Smooth muscle cell (in vitro differentiated cells): ENCODE measurements around the gene MOB1B. TPM values are rescaled to one million over a fixed set of nuclear protein-coding genes. Genes with fewer than 3 reads are reported as not detected.

Source experiments
- DNase-seq: peaks from one replicate; lab custom pipeline; 2025; ENCODE audit not compliant: unreplicated experiment; lab: John Stamatoyannopoulos, UW
- H2AFZ ChIP-seq: fragments of 200-600 bp; sonication (generic); 2 replicates; pipeline ENCODE4 v1.6.0; 2016; ENCODE audit warnings: antibody characterized with exemption, low read depth, mild to moderate bottlenecking
- H3F3A ChIP-seq: fragments of 200-600 bp; sonication (generic); 2 replicates; pipeline ENCODE4 v1.6.0; 2017; ENCODE audit warnings: antibody characterized with exemption, low read depth
- H3K27ac ChIP-seq: fragments of 200-600 bp; sonication (generic); 2 replicates; pipeline ENCODE4 v1.5.1; 2016; ENCODE audit warnings: low read depth, mild to moderate bottlenecking
- H3K27me3 ChIP-seq: fragments of 200-600 bp; sonication (generic); 2 replicates; pipeline ENCODE4 v1.6.1; 2016; ENCODE audit warnings: low read depth, mild to moderate bottlenecking
- H3K36me3 ChIP-seq: fragments of 200-600 bp; sonication (generic); 2 replicates; pipeline ENCODE4 v1.5.1; 2016; ENCODE audit warnings: low read depth
- H3K4me1 ChIP-seq: fragments of 200-600 bp; sonication (generic); 2 replicates; pipeline ENCODE4 v1.5.1; 2016; ENCODE audit warnings: low read depth
- H3K4me2 ChIP-seq: fragments of 200-600 bp; sonication (generic); 2 replicates; pipeline ENCODE4 v1.6.0; 2016; ENCODE audit warnings: mild to moderate bottlenecking
- H3K4me3 ChIP-seq: fragments of 200-600 bp; sonication (generic); 2 replicates; pipeline ENCODE4 v1.5.1; 2016; ENCODE audit warnings: mild to moderate bottlenecking
- H3K79me2 ChIP-seq: fragments of 200-600 bp; sonication (generic); 2 replicates; pipeline ENCODE4 v1.6.0; 2016; ENCODE audit warnings: low read depth, mild to moderate bottlenecking
- H3K9ac ChIP-seq: fragments of 200-600 bp; sonication (generic); 2 replicates; pipeline ENCODE4 v1.6.0; 2016; ENCODE audit warnings: low read depth
- H3K9me3 ChIP-seq: fragments of 200-600 bp; sonication (generic); replicated peaks from 2 replicates; pipeline ENCODE4 v1.5.1; 2016; ENCODE audit warnings: low read depth
- H4K20me1 ChIP-seq: fragments of 200-600 bp; sonication (generic); 2 replicates; pipeline ENCODE4 v1.6.0; 2016; ENCODE audit warnings: low read depth
- WGBS: methylation state at CpG from one replicate; pipeline ENCODE4 v1.1.7; 2016; ENCODE audit warnings: low lambda C conversion rate; 5-methylcytosine and 5-hydroxymethylcytosine counted together
- polyA plus RNA-seq: library from polyadenylated mRNA; unstranded; fragments of >200 nt; fragmentation: Nextera tagmentation; extraction: Ambion mirVana; gene quantifications from 2 replicates; pipeline ENCODE4 v1.2.1, GENCODE V29; 2016
- total RNA-seq: library from RNA; depleted of rRNA; stranded (reverse); fragments of >200 nt; gene quantifications from 2 replicates; pipeline ENCODE4 v1.2.3, GENCODE V29; 2014
- TF ChIP-seq, protein P1 (sequence below): fragments of 200-600 bp; sonication (generic); IDR thresholded peaks from 2 replicates; pipeline ENCODE4 v1.5.1; 2017; ENCODE audit warnings: borderline replicate concordance, mild to moderate bottlenecking, antibody characterized with exemption; ENCODE audit not compliant: insufficient read depth, poor library complexity, severe bottlenecking

The MOB1B gene
- total and polyA plus RNA-seq, 2 experiments from 2014 or later, result 3.4 to 18.3 TPM

DNA sequence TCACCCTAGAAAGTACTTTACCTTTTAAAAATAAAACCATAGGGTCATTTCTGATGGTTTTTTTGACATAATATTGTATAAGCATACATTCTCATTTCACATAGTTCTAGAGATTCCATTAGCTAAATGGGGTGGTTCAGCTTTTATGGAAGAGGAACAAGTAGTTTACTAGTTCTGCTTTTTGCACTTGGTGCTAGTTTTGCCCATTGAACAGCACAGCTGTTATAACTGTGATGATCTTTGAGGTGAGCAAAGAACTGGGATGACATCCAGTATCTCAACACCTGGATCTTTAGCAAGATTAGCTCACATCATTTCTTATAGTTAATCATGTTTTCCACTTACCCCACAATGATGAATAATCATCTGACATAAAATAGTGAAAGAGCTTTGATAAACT, 40.9 kb downstream of the MOB1B start:
- Histone ChIP-seq H3K4me3 (no peak overlapping the region), H3K79me2 (peaks cover 84% of the 10 kb centered on the region)

DNA sequence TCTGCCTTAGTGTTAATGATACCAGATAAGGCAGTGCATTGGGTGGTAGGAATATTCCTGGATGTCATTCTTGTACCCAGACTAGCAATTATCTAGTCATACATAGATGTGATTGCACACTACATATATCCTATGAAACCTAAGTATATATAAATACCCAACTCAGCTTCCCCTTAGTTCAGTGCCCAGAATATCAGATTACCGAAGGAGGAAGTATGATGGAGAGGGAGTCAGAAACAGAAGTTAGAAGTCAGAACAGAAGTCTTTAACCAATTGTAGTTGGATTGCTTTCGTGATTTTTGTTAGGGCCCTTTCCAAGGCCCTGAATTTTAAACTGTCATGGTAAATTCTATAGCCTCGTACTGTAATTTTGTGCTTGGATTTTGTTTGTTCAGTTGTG, 42.9 kb downstream of the MOB1B start:
- Histone ChIP-seq H3K27me3 (no peaks in the 10 kb centered on the region), H3K36me3 (no peaks in the 10 kb centered on the region), H3F3A (peaks cover 3% of the 10 kb centered on the region), H3K79me2 (peaks cover 85% of the 10 kb centered on the region), H4K20me1 (peaks cover 77% of the 10 kb centered on the region), H3K4me2 (no peak overlapping the region), H2AFZ (no peak overlapping the region), H3K27ac (peak overlapping the region; percentile 10), H3K4me3 (no peak overlapping the region), H3K9me3 (no peaks in the 10 kb centered on the region), H3K4me1 (peaks cover 9% of the 10 kb centered on the region), H3K9ac (no peak overlapping the region)
- TF ChIP-seq, protein P1, sequence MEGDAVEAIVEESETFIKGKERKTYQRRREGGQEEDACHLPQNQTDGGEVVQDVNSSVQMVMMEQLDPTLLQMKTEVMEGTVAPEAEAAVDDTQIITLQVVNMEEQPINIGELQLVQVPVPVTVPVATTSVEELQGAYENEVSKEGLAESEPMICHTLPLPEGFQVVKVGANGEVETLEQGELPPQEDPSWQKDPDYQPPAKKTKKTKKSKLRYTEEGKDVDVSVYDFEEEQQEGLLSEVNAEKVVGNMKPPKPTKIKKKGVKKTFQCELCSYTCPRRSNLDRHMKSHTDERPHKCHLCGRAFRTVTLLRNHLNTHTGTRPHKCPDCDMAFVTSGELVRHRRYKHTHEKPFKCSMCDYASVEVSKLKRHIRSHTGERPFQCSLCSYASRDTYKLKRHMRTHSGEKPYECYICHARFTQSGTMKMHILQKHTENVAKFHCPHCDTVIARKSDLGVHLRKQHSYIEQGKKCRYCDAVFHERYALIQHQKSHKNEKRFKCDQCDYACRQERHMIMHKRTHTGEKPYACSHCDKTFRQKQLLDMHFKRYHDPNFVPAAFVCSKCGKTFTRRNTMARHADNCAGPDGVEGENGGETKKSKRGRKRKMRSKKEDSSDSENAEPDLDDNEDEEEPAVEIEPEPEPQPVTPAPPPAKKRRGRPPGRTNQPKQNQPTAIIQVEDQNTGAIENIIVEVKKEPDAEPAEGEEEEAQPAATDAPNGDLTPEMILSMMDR, result no peak
- 64% methylated on average over 3 of the region's 3 CpGs for WGBS
- DNase-seq, result no peak

More for the DNA sequence above, 40.9 kb downstream of the MOB1B start:
- peaks cover 3% of the 10 kb centered on the region for H3F3A ChIP-seq
- DNase-seq, result no peak
- no peak overlapping the region for H3K9ac ChIP-seq
- H2AFZ ChIP-seq, result no peak overlapping the region
- no peaks in the 10 kb centered on the region for H3K27me3 ChIP-seq
- H3K9me3 ChIP-seq, result no peaks in the 10 kb centered on the region
- peaks cover 72% of the 10 kb centered on the region for H4K20me1 ChIP-seq
- H3K27ac ChIP-seq, result no peak overlapping the region
- no peak overlapping the region for H3K4me2 ChIP-seq
- no peaks in the 10 kb centered on the region for H3K36me3 ChIP-seq
- TF ChIP-seq, protein P1, result no peak
- H3K4me1 ChIP-seq, result peaks cover 9% of the 10 kb centered on the region

DNA sequence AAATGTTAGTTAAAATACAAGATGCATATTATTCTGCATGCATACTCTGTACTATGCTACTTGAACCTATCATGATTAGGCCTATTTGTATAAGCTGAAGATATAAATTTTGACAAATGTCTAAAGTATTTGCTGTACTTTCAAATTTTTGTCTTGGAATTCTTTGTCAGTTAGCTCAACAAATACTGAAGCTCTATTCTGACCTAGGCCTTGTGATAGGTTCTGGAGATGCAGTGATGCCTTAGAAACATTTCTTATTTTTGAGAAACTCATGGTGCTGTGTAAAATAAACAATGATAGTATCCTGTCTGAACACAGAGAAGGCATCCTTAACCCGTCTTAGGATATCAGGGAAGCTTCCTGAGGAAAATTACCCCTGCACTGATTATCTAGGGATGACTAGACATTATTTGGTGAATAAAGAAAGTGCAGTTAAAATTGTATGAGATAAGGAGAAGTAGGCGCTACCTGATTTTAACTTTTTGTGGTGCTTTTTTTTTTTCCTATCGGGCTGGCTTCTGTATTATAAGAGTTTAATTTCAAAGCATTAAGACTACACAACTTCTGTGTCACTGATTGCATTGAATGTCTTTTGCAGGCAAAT, 43.4 kb downstream of the MOB1B start:
- H3K4me3 ChIP-seq, result no peak overlapping the region
- 78% methylated on average over 3 of the region's 3 CpGs for WGBS
- no peak overlapping the region for H2AFZ ChIP-seq
- H3K4me2 ChIP-seq, result no peak overlapping the region
- no peaks in the 10 kb centered on the region for H3K36me3 ChIP-seq
- H3K4me1 ChIP-seq, result peaks cover 9% of the 10 kb centered on the region
- peaks cover 3% of the 10 kb centered on the region for H3F3A ChIP-seq
- H4K20me1 ChIP-seq, result peaks cover 79% of the 10 kb centered on the region
- H3K9ac ChIP-seq, result no peak overlapping the region
- H3K9me3 ChIP-seq, result no peaks in the 10 kb centered on the region
- H3K27me3 ChIP-seq, result no peaks in the 10 kb centered on the region
- peak overlapping the region; percentile 10 for H3K27ac ChIP-seq
- TF ChIP-seq, protein P1, result no peak
- DNase-seq, result no peak
- peaks cover 82% of the 10 kb centered on the region for H3K79me2 ChIP-seq

DNA sequence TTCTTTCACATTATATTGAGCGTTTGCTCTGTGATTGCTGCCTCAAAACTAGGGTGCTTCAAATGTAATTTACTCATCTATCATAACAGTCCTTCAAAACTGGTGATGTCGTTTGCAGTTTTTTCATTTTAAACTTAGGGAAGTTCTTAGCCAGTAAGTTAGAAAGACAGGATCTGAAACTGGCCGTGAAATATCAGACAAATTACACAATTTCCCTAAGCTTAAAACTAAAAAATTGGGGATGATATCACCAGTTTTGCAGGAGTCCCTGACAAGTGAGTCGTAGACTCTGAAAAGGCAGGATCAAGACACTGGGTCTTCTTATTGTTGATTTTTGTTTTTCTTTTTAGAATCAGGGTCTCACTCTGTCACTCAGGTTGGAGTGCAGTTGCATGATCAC, 44.8 kb downstream of the MOB1B start:
- Histone ChIP-seq H2AFZ (no peak overlapping the region), H3K27ac (no peak overlapping the region), H3K9me3 (no peaks in the 10 kb centered on the region), H3K36me3 (no peaks in the 10 kb centered on the region), H3K9ac (no peak overlapping the region), H3K4me1 (peaks cover 9% of the 10 kb centered on the region), H3K27me3 (no peaks in the 10 kb centered on the region), H4K20me1 (peaks cover 78% of the 10 kb centered on the region), H3K4me3 (no peak overlapping the region), H3F3A (peaks cover 3% of the 10 kb centered on the region), H3K79me2 (peaks cover 77% of the 10 kb centered on the region), H3K4me2 (no peak overlapping the region)
- TF ChIP-seq, protein P1, result no peak
- DNase-seq, result no peak
- 94% methylated on average over 4 of the region's 4 CpGs for WGBS
